Measurements from ENCODE around the gene TRAF7.
"Not testable (repeated sequence)": the region's sequence is repeated elsewhere in the genome, so short reads cannot be mapped to it uniquely, and the experiment has no call there.

DNA sequence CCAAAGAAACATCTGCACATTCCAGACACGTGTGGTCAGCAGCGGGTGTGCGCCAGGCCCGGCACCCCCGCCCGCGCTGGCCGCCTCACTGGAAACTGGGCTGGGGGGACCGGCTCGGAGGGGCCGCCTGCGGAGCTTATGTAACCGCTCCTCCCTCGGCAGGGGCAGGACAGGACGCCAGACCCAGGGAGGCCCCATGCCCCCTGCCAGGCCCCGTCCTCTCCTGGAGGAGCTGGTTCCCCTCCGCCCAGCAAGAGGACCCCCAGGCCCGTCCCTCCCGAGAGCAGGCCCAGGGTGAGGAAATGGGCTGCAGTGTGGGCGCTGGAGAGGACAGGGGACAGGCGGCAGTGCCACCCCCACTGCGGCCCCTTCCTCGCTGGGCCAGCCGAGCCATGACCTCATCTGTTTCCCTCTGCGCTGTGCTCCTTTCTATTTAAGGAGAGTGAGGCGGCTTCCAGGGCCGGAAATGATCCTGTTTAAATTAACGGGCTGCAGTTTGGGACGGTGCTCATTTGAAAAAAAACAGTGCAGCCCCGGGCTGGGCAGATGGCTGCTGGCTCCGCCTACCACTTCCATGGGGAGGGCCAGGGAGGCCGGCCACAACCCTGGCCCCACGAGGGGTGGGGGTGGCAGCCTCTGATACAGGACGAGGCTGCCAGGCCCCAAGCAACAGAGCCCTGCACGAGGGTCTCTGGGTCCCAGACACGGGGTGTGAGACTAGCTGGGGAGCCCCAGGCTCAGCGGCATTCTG lies 30.7 kb upstream of the TRAF7 start:
- TF ChIP-seq, protein P1, sequence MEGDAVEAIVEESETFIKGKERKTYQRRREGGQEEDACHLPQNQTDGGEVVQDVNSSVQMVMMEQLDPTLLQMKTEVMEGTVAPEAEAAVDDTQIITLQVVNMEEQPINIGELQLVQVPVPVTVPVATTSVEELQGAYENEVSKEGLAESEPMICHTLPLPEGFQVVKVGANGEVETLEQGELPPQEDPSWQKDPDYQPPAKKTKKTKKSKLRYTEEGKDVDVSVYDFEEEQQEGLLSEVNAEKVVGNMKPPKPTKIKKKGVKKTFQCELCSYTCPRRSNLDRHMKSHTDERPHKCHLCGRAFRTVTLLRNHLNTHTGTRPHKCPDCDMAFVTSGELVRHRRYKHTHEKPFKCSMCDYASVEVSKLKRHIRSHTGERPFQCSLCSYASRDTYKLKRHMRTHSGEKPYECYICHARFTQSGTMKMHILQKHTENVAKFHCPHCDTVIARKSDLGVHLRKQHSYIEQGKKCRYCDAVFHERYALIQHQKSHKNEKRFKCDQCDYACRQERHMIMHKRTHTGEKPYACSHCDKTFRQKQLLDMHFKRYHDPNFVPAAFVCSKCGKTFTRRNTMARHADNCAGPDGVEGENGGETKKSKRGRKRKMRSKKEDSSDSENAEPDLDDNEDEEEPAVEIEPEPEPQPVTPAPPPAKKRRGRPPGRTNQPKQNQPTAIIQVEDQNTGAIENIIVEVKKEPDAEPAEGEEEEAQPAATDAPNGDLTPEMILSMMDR (IDR thresholded peaks at IDR 0.05): not testable (repeated sequence)
- not testable (repeated sequence) for TF ChIP-seq EP300 (IDR thresholded peaks at IDR 0.05)
